LoVo (cell line): ENCODE measurements around the gene RAB40AL.
"Not testable (repeated sequence)": the region's sequence is repeated elsewhere in the genome, so short reads cannot be mapped to it uniquely, and the experiment has no call there.

Experiments used
- DNase-seq: peaks from one replicate; pipeline ENCODE4 v3.0.0-alpha.2; 2016; ENCODE audit warnings: low spot score

Gene RAB40AL, protein sequence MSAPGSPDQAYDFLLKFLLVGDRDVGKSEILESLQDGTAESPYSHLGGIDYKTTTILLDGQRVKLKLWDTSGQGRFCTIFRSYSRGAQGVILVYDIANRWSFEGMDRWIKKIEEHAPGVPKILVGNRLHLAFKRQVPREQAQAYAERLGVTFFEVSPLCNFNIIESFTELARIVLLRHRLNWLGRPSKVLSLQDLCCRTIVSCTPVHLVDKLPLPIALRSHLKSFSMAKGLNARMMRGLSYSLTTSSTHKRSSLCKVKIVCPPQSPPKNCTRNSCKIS

DNA sequence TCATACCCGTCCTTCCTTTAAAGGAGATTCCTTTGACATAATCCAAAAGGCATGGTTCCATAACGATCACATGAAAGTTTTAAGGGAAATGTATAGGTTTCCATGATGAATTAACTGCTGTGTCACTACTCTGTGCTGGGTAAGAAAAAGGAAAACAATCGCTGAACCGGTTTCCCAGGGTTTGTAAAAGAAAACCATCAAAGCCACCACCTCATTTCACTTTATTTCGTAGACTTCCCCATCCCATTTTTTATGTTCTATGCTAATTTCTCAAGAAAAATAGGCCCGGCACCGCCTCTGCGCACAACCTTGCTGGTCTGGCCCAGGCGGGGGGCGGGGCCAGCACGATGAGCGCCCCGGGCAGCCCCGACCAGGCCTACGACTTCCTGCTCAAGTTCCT is at the start of gene RAB40AL:
Gene RAB40AL, plus strand, starts transcription at position 301 of the 400 bp plus-strand sequence. Its CDS starts 47 bp downstream, at position 348.
- not testable (repeated sequence) for DNase-seq

GRCh38 chrX:102887687-102888086 is 49.4 kb upstream of the RAB40AL start:
- DNase-seq = no peak

- DNase-seq = no peak
Observed at GRCh38 chrX:102892103-102892502, 45.0 kb upstream of the RAB40AL start.

- peak; percentile 18 for DNase-seq
Observed at GRCh38 chrX:102899940-102900916, 36.8 kb upstream of the RAB40AL start.

GRCh38 chrX:102902355-102902754 is 34.7 kb upstream of the RAB40AL start:
- DNase-seq = no peak

DNA sequence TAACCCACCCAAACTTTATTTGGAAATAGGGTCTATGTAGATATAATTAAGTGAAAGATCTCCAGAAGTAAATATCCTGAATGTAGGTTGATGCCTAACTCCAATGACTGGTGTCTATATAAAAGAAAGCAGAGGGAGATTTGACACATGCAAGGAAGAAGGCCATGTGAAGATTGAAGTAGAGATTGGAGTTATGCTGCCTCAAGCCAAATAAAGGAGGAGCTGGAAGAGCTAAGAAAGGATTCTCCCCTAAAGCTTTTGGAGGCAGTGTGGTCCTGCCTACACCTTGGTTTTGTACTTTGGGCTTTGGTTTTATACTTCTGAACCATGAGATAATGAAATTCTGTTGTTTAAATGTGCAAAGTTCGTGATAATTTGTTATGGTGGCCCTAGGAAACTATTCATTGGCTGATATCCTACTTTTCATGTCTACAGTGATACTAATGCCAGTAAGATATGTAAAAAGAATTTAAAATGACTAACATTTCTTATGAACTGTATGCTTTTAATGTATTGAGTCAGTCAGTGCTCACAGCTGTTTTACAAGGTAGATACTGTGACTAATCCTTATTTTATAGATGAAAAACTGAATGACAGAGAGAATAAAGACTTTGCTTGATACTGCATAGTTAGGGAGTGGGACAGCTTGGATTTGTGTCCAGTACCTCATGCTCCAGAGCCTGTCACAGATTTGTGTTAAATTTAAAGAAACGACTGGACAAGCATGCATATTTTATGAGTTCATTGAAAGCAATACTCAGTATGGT is 5.9 kb upstream of the RAB40AL start:
- DNase-seq = peak; percentile 4

DNA sequence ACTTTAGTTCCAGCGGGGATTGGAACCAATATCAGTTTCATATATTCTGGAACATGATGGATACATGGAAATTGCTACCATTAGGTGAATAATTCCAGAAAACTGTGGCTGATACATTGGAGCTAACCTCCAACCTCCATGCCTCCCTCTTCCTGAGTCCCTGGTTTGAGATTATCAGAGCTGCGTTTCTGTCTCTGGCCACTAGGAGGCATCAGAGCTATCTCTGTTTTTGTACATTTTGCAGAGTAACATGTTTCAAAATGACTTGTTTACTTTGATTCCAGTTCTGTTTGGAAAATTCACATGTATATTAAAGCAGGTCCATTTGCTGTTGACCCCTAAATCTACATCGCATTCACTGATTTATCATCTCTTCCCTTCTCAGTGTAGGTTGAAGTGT is 2.4 kb upstream of the RAB40AL start:
- no peak for DNase-seq

GRCh38 chrX:102950908-102951866 is 14.1 kb downstream of the RAB40AL start:
- peak; percentile 20 for DNase-seq

GRCh38 chrX:102957751-102958150 is 20.7 kb downstream of the RAB40AL start:
- DNase-seq = no peak

DNA sequence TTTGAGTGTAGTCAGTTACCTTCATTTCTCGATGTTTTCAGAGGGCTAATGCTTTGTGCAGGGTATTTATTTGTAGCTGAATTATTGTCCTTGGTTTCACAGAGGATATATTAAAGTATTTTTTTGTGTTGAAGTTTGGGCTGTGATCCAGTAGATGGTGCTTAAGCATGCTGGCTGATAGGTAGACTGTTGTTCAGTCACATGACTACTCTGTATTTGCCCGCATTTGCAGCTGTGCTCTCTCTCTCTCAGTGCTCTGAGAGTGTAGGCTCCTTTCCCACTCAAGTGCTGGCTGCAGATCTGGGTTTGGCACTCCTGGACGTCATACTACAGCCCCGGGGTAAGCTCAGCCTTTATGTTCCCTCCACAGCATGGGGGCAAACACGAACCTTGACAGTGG is 21.7 kb downstream of the RAB40AL start:
- DNase-seq = no peak

GRCh38 chrX:102959471-102959870 is 22.4 kb downstream of the RAB40AL start:
- no peak for DNase-seq

DNA sequence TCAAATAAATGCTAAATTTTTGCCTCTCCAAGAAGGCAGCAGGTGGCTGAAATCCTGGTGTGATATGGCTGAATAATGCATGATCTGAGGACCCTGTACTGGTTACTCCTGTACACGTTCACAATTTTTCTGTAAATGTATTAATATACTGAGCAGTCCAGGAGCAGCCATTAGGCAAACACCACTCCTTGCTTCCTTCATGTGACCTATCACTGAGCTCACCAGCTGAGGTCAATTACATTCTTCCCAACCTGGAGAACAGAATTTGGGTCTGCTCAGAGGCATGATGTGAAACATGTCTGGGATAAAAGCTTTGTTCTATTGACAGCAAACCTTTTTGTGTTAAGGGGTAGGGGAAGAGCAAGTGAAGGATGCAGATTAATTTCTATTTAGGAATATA is 26.9 kb downstream of the RAB40AL start:
- DNase-seq = no peak

DNA sequence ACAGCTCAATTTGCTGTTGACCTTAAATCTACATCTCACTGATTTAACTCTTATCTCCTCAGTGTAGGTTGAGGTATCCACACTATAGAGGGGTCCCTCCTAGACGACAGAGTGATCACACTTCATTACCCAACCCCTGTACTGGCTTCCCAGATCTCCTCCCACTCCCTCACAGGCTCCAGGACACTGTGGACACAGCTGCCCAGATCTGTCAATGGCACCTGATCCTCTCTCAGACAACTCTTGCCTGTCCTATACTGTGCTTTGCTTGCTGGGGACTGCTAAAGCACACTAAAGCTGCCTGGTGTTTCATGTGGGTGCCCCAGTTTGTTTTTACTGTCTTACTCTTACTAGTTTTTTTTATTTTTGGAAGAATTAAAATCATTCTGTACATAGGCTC is 27.9 kb downstream of the RAB40AL start:
- no peak for DNase-seq

GRCh38 chrX:102966701-102967100 is 29.6 kb downstream of the RAB40AL start:
- no peak for DNase-seq

DNA sequence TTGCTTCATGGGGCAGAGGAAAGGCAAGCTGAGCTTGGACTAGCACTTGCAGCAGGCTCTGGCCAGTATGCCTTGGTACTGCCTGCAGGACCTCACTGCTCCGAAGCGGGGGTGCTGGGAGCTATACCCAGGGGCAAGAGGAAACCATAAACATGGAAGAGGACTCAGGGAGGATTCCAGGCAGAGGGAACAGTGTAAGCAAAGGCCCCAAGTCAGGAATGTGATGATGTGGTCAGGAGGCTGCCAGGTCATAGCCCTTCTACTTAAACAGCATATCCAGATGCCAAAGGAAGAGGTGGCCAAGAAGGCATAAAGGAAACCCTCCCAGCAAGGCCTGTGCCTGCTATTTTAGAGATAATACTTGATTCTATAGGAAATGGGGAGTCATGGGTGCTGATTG is 31.1 kb downstream of the RAB40AL start:
- no peak for DNase-seq

DNA sequence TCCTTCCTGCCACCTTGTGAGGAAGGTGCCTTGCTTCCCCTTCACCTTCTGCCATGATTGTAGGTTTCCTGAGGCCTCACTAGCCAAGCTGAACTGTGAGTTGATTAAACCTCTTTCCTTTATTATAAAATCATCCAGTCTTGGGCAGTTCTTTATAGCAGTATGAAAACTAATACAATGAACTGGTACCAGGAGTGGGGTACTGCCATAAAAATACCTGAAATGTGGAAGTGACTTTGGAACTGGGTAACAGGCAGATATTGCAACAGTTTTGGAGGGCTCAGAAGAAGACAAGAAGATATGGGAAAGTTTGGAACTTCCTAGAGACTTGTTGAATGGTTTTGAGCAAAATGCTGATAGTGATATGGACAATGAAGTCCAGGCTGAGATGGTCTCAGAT is 34.5 kb downstream of the RAB40AL start:
- not testable (repeated sequence) for DNase-seq

DNA sequence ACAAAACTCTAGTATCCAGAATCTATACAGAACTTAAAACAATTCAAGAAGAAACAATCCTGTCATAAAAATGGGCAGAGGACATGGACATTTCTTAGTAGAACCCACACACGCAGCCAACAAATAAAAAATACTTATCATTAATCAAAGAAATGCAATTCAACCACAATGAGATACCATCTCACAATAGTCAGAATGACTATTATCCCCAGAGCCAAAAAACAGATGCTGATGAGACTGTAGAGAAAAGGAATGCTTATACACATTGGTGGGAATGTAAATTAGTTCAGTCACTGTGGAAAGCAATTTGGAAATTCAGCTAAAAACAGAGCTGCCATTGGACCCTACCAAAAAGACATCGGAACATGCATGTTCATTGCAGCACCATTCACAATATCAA is 37.9 kb downstream of the RAB40AL start:
- DNase-seq = no peak

GRCh38 chrX:102976286-102976685 is 39.2 kb downstream of the RAB40AL start:
- no peak for DNase-seq

- peak; percentile 9 for DNase-seq
Observed at GRCh38 chrX:102976793-102977495, 39.9 kb downstream of the RAB40AL start.

DNA sequence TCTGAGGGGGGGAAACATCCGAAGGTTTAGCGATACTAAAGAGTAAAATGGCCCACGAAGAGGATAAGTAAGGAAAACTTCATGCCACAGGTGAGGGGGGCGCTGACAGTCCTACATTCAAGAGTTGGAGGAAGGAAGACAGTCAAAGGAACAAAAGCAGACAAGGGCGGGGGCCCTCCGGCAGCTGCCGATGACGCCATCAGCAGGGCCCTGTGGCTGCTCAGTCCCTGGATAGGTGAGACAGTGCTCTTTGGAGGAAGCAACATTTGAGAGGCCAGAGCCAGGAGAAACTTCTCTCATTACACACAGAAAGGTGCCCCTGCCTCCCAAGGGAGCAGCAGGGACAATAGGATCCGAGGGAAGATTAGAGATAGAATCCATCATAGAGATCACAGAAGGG is 41.5 kb downstream of the RAB40AL start:
- DNase-seq = no peak

- DNase-seq = no peak
Observed at GRCh38 chrX:102979536-102979935, 42.5 kb downstream of the RAB40AL start.
